IMR-90 (cell line): ENCODE results near the gene DNAH5.

Source experiments
- BHLHE40 ChIP-seq: fragments of 150-350 bp; IDR thresholded peaks from 2 replicates; pipeline ENCODE4 v1.6.1; 2016; ENCODE audit warnings: mild to moderate bottlenecking, low read depth, low read length
- CEBPB ChIP-seq: IDR thresholded peaks from 2 replicates; pipeline ENCODE4 v1.6.1; 2012; ENCODE audit warnings: low read depth, low read length, improper control_type of control experiment
- FOS ChIP-seq: fragments of 150-350 bp; IDR thresholded peaks from 2 replicates; pipeline ENCODE4 v1.6.1; 2016; ENCODE audit warnings: low read depth, low read length
- MAFK ChIP-seq: IDR thresholded peaks from 2 replicates; pipeline ENCODE4 v1.6.1; 2012; ENCODE audit warnings: low read depth, low read length, improper control_type of control experiment
- MAZ ChIP-seq: IDR thresholded peaks from 2 replicates; pipeline ENCODE4 v1.6.1; 2012; ENCODE audit warnings: low read depth, mild to moderate bottlenecking, low read length, improper control_type of control experiment, moderate library complexity, borderline replicate concordance
- MXI1 ChIP-seq: IDR thresholded peaks from 2 replicates; pipeline ENCODE4 v1.6.1; 2012; ENCODE audit warnings: low read depth, mild to moderate bottlenecking, low read length, moderate library complexity, borderline replicate concordance
- NFE2L2 ChIP-seq: fragments of 150-350 bp; IDR thresholded peaks from 2 replicates; pipeline ENCODE4 v1.6.1; 2016; ENCODE audit warnings: low read depth, mild to moderate bottlenecking, low read length
- POLR2A ChIP-seq: IDR thresholded peaks from 2 replicates; pipeline ENCODE4 v1.6.1; 2012; ENCODE audit warnings: mild to moderate bottlenecking, low read depth, low read length
- RAD21 ChIP-seq: IDR thresholded peaks from 2 replicates; pipeline ENCODE4 v1.6.1; 2012; ENCODE audit warnings: low read length, improper control_type of control experiment
- RCOR1 ChIP-seq: IDR thresholded peaks from 2 replicates; pipeline ENCODE4 v1.6.1; 2012; ENCODE audit warnings: mild to moderate bottlenecking, low read length, improper control_type of control experiment; ENCODE audit not compliant: insufficient replicate concordance
- SMC3 ChIP-seq: fragments of 150-350 bp; IDR thresholded peaks from 2 replicates; pipeline ENCODE4 v1.6.1; 2016; ENCODE audit warnings: low read depth, mild to moderate bottlenecking, antibody characterized with exemption, low read length, moderate library complexity
- TF ChIP-seq, protein P1 (sequence below): conservative IDR thresholded peaks from 2 replicates; pipeline ENCODE4 v1.5.1; 2012; ENCODE audit warnings: mild to moderate bottlenecking, low read depth, low read length, improper control_type of control experiment
- TF ChIP-seq, protein P2 (sequence below): fragments of 150-350 bp; IDR thresholded peaks from 2 replicates; pipeline ENCODE4 v1.6.1; 2017; ENCODE audit warnings: mild to moderate bottlenecking, antibody characterized with exemption, low read length, low read depth
- TF ChIP-seq, protein P3 (sequence below): fragments of 150-350 bp; IDR thresholded peaks from 2 replicates; pipeline ENCODE4 v1.6.1; 2016; ENCODE audit warnings: low read depth, mild to moderate bottlenecking, low read length, moderate library complexity, borderline replicate concordance

DNA sequence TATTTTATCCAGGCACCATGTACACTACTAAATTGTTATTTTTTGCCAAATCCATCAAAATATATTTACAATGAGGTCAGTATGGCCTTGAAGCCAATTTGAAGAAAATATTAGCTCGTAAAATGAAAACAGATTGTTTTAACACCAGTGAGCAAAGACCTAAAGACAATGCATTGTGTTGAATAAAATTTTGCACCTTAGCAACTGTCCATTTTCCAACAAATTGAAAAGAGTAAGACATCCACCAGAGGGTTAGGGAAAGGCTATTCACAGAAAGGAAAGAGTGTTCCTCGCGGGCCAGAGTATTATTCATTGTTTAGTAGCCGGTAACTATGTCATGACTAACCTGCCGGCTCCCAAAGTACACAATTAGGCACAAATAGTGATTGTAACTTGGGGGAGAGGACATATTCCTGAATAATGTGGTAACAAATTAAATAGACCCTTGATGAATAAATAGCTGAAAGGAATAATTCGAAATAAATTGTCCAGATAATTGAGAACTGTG is 213.3 kb downstream of the DNAH5 start:
- TF ChIP-seq, protein P1, sequence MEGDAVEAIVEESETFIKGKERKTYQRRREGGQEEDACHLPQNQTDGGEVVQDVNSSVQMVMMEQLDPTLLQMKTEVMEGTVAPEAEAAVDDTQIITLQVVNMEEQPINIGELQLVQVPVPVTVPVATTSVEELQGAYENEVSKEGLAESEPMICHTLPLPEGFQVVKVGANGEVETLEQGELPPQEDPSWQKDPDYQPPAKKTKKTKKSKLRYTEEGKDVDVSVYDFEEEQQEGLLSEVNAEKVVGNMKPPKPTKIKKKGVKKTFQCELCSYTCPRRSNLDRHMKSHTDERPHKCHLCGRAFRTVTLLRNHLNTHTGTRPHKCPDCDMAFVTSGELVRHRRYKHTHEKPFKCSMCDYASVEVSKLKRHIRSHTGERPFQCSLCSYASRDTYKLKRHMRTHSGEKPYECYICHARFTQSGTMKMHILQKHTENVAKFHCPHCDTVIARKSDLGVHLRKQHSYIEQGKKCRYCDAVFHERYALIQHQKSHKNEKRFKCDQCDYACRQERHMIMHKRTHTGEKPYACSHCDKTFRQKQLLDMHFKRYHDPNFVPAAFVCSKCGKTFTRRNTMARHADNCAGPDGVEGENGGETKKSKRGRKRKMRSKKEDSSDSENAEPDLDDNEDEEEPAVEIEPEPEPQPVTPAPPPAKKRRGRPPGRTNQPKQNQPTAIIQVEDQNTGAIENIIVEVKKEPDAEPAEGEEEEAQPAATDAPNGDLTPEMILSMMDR: no peak
- TF ChIP-seq RAD21 (no peak), POLR2A (no peak), MAFK (no peak), RCOR1 (no peak), BHLHE40 (no peak), NFE2L2 (no peak), SMC3 (no peak), CEBPB (no peak), MXI1 (no peak), FOS (no peak), MAZ (no peak)
- TF ChIP-seq, protein P2, sequence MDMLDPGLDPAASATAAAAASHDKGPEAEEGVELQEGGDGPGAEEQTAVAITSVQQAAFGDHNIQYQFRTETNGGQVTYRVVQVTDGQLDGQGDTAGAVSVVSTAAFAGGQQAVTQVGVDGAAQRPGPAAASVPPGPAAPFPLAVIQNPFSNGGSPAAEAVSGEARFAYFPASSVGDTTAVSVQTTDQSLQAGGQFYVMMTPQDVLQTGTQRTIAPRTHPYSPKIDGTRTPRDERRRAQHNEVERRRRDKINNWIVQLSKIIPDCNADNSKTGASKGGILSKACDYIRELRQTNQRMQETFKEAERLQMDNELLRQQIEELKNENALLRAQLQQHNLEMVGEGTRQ: no peak
- TF ChIP-seq, protein P3, sequence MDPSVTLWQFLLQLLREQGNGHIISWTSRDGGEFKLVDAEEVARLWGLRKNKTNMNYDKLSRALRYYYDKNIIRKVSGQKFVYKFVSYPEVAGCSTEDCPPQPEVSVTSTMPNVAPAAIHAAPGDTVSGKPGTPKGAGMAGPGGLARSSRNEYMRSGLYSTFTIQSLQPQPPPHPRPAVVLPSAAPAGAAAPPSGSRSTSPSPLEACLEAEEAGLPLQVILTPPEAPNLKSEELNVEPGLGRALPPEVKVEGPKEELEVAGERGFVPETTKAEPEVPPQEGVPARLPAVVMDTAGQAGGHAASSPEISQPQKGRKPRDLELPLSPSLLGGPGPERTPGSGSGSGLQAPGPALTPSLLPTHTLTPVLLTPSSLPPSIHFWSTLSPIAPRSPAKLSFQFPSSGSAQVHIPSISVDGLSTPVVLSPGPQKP: no peak
